HepG2 (cell line): Measurements from ENCODE around the gene NR2F6. TPM values are rescaled to one million over a fixed set of nuclear protein-coding genes. Genes with fewer than 3 reads are reported as not detected.

Experiments used
- CREB1 ChIP-seq, 2 experiments: fragments of 450-650 bp in 1 of 2; IDR thresholded peaks; 2 replicates each; pipeline ENCODE4 v1.6.1; 2016 to 2017; ENCODE audit warnings: control low read depth in 1 of 2, mild to moderate bottlenecking in 1 of 2, missing compliant biosample characterization in 1 of 2, missing genetic modification characterization in 1 of 2
- FOSL1 ChIP-seq: sonication (generic); formaldehyde crosslinking; IDR thresholded peaks from 2 replicates; pipeline ENCODE4 v1.9.0; 2021; ENCODE audit warnings: missing genetic modification reagents, borderline replicate concordance
- FOXA3 ChIP-seq: IDR thresholded peaks from 2 replicates; pipeline ENCODE4 v1.6.1; 2016; ENCODE audit warnings: missing genetic modification reagents, missing compliant biosample characterization
- ISL2 ChIP-seq: sonication (generic); formaldehyde crosslinking; IDR thresholded peaks from 2 replicates; pipeline ENCODE4 v1.5.0; 2020; ENCODE audit warnings: missing genetic modification reagents
- MNT ChIP-seq: fragments of 450-650 bp; IDR thresholded peaks from 2 replicates; pipeline ENCODE4 v1.6.1; 2016
- NR2F2 ChIP-seq: IDR thresholded peaks from 2 replicates; pipeline ENCODE4 v1.6.1; 2012; ENCODE audit warnings: low read depth, inconsistent platforms, borderline replicate concordance
- ZBTB43 ChIP-seq: sonication (generic); formaldehyde crosslinking; conservative IDR thresholded peaks from 2 replicates; pipeline ENCODE4 v1.4.0; 2020; ENCODE audit warnings: missing genetic modification reagents
- ZNF264 ChIP-seq: sonication (generic); formaldehyde crosslinking; IDR thresholded peaks from 2 replicates; pipeline ENCODE4 v1.4.0; 2020; ENCODE audit warnings: missing genetic modification reagents
- ZNF564 ChIP-seq: sonication (generic); formaldehyde crosslinking; IDR thresholded peaks from 2 replicates; pipeline ENCODE4 v1.8.1; 2023; ENCODE audit warnings: mild to moderate bottlenecking, missing genetic modification reagents
- ZNF800 ChIP-seq: sonication (generic); formaldehyde crosslinking; IDR thresholded peaks from 2 replicates; pipeline ENCODE4 v1.4.0; 2020; ENCODE audit warnings: missing genetic modification reagents
- polyA plus RNA-seq, 8 experiments: library from polyadenylated mRNA; depleted of rRNA in 3 of 8; stranded (reverse) in 7 of 8; unstranded in 1 of 8; fragments of >200 nt; fragmentation: Illumina TruSeq in 4 of 8; extraction: Trizol in 4 of 8; gene quantifications; 2 replicates each; pipeline versions ENCODE4 v1.2.1 to v1.2.3, GENCODE V29; 2011 to 2016; ENCODE audit warnings: low read depth in 4 of 8, missing spikeins in 1 of 8, mixed read lengths in 1 of 8; ENCODE audit not compliant: insufficient read depth in 1 of 8
- total RNA-seq, 5 experiments: library from RNA; depleted of rRNA; stranded (reverse); fragments of >200 nt; fragmentation: Illumina TruSeq; extraction: Trizol; gene quantifications; 2 replicates each; pipeline ENCODE4 v1.2.3, GENCODE V29; 2016; ENCODE audit warnings: low read depth in 1 of 5
- TF ChIP-seq, protein P1 (sequence below), 2 experiments: fragments of 450-650 bp in 1 of 2; sonication (generic) in 1 of 2; formaldehyde crosslinking in 1 of 2; IDR thresholded peaks; 2 replicates each; pipeline versions ENCODE4 v1.6.1 to v1.8.0; 2016 to 2022; ENCODE audit warnings: antibody characterized with exemption in 1 of 2, mild to moderate bottlenecking in 1 of 2, missing genetic modification reagents in 1 of 2

NR2F6 gene
- total and polyA plus RNA-seq, 2 of the 13 experiments (the other 11 are each of a cell fraction or from before 2014, with no cell fraction given): 30.9 to 72.4 TPM

GRCh38 chr19:17226002-17226933, 19.5 kb downstream of the NR2F6 start, which contains the start of gene OCEL1 (continued):
- TF ChIP-seq, protein P1, sequence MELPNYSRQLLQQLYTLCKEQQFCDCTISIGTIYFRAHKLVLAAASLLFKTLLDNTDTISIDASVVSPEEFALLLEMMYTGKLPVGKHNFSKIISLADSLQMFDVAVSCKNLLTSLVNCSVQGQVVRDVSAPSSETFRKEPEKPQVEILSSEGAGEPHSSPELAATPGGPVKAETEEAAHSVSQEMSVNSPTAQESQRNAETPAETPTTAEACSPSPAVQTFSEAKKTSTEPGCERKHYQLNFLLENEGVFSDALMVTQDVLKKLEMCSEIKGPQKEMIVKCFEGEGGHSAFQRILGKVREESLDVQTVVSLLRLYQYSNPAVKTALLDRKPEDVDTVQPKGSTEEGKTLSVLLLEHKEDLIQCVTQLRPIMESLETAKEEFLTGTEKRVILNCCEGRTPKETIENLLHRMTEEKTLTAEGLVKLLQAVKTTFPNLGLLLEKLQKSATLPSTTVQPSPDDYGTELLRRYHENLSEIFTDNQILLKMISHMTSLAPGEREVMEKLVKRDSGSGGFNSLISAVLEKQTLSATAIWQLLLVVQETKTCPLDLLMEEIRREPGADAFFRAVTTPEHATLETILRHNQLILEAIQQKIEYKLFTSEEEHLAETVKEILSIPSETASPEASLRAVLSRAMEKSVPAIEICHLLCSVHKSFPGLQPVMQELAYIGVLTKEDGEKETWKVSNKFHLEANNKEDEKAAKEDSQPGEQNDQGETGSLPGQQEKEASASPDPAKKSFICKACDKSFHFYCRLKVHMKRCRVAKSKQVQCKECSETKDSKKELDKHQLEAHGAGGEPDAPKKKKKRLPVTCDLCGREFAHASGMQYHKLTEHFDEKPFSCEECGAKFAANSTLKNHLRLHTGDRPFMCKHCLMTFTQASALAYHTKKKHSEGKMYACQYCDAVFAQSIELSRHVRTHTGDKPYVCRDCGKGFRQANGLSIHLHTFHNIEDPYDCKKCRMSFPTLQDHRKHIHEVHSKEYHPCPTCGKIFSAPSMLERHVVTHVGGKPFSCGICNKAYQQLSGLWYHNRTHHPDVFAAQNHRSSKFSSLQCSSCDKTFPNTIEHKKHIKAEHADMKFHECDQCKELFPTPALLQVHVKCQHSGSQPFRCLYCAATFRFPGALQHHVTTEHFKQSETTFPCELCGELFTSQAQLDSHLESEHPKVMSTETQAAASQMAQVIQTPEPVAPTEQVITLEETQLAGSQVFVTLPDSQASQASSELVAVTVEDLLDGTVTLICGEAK (IDR thresholded peaks at IDR 0.05): no peak
- TF ChIP-seq, protein P1 (CRISPR knock-in tag; IDR thresholded peaks at IDR 0.05): peak; percentile 50; the same call in 1 of the 2 replicates
- TF ChIP-seq FOSL1 (CRISPR knock-in tag) (no peak), ZNF564 (CRISPR knock-in tag) (peak; percentile 43; the same call in 1 of the 2 replicates), ZNF800 (no peak; the same call in 1 of the 2 replicates), ZNF264 (CRISPR knock-in tag) (no peak), CREB1 (IDR thresholded peaks at IDR 0.05) (peak; percentile 86), CREB1 (CRISPR knock-in tag; IDR thresholded peaks at IDR 0.05) (peak; percentile 86), NR2F2 (peak; percentile 20; the same call in 1 of the 2 replicates), MNT (no peak), ISL2 (CRISPR knock-in tag) (peak; percentile 44; the same call in 1 of the 2 replicates), ZBTB43 (CRISPR knock-in tag) (peak; percentile 56; the same call in 1 of the 2 replicates), FOXA3 (CRISPR knock-in tag) (peak; percentile 30)
